Activated T-helper 1 cell treated with Interleukin-2 at 50 U/mL for 16 hours (primary cell): ENCODE results near the gene FADS6.

Experiments used
- DNase-seq: peaks from one replicate; pipeline ENCODE4 v3.0.0-alpha.2; 2020; ENCODE audit warnings: low read depth

Gene FADS6

DNA sequence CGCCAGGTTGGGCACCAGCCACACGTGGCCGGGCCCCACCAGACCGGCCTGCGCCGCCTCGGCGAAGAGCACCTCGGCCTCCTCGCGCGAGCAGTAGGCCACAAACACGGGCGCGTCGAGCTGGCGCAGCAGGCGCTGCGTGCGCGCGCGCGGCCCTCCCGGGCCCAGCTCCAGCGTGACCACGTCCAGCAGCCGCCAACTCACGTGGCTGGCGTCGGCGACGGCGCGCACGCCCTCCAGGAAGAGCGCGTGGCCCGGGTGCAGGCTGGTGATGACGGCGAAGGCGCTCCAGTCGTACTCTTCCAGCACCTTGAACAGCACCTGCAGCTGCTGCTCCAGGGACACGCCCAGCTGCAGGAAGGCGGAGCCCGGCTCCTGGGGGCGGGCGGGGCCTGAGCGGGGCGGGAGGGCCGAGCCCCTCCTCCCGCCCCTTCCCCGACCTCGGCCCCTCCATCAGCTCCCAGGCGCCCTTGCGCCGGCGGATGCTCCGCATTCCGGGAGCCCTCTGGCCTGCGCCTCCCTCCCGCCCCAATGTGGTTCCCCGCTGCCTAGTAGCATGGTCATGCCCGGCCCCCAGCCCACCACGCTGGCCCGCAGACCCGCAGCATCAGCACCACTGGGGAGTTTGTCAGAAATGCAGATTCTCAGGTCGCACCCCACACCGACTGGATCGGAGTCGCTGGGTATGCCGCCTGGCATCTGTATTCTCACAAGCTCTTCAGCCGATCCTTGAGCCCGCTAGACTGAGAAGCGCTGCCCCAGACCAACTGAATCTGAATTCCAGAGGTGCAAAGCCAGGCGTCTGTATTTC, 41.0 kb downstream of the FADS6 start:
- DNase-seq, result peak; percentile 48

DNA sequence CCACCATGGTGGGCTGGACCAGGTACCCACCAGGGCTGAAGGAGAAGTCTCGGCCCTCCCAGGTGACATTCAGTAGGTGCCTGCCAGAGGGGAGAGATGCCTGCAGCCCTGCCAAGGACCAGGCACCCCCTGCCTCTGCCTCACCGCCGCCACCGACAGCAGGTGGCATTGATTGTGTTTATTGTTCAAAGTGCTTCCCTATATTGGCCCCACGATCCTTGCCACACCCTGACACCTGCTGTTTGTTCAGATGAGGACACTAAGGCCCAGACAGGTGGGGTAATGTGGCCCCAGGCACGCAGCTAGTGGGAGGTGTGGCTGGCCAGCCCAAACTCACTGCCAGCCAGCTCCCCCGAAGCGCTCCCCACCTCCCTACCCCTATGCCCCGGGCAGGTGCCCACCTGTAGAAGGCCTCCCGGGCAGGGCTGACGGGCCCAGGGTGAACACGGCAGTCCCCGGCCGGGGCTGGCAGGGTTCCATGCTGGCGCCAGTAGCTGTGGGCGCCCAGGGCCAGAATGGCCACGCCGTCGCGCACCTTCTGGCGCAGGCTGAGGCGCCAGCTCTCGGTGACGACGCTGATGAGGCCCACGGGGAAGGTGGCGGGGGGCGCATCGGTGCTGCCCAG, 41.7 kb downstream of the FADS6 start:
- DNase-seq, result no peak

DNA sequence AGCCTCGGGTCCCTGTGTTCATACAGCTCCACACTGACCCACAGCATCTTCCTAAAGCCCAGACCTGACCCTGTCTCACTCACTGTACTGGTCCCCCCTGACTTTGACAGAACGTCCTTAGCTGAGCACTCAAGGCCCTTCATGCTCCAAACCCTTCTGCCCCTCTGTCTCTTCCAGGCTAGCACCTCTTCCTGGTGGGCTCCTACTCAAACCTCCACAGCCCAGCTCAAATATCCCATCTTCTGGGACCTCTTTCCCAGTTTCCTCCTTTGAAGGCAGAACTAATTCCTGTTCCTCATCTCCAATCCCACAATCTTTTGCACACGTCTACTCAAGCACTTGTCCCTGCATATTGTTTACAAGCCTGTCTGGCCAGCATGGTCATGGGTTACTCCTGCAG, 42.5 kb downstream of the FADS6 start:
- no peak for DNase-seq

DNA sequence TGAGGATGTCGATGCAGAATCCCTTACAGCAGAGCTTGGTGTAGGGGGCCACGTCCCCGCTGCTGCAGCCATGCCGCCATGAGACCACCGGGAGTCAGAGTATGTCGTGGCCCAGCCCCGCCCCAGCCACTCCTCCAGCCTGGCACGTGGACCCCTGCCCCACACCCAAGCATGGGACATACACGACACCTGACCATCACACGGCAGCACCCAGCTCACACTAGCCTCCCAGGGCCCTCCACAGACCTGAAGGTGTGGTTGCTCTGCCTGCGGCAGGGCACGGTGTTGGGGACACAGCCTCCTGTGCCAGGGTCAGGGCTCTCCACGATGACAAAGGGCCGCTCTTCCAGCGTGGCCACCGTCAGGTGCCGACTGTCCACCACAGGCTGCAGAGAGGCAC, 43.1 kb downstream of the FADS6 start:
- no peak for DNase-seq

DNA sequence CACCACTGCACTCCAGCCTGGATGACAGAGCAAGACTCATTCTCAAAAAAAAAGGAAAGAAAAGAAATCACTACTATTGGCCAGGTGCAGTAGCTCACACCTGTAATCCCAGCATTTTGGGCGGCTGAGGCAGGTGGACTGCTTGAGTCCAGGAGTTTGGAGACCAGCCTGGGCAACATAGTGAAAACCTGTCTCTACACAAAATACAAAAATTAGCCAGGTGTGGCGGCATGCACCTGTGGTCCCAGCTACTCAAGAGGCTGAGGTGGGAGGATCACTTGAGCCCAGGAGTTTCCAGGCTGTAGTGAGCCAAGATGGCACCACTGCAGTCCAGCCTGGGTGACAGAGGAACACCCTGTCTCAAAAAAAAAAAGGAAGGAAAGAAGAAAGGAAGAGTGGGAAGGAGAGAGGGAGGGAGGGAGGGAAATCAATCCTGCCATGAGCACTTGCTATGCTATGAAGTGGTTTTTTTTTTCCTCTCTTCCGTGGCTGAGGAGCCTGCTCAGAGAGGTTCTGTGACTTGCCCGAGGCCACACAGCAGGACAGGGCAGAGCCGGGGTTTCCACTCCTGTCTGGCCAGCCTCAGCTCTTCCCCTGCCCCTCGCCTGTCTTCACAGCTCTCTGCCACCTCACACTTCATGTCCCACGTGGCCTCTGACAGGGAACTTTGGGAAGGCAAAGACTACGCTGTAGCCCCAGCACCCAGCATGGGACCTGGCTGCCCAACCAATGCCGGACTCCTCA, 44.6 kb downstream of the FADS6 start:
- DNase-seq, result no peak

DNA sequence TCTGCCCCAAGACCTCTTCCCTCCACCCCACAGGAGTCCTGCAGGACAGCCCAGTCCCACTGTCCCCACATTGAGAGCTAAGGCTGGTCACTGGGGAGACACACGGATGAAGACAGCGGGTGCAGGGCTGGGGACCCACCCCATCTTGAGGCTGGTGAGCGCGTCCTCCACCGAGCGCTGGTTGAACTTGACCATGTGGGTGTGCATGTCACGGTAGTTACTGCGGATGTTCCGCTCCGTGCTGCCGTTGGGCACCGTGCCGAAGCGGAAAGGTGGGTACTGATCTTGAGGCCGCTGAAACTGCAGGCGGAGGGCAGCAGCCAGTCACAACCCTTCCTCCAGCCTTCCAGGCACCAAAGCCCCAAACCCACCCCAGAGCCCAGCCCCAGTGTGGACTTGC, 46.8 kb downstream of the FADS6 start:
- no peak for DNase-seq

DNA sequence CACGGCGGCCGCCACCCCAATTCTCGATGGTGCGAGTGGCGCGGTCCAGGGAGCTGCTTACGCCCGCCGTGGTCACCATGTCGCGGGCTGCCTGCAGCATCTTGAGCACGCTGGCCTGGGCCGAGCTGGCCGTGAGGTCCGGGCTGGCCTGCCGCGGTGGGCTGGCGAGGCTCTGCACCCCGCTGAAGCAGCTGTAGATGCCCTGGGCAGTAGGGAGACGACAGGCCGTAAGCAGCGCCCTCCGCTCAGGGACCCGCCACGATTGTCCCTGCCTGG, 50.1 kb downstream of the FADS6 start:
- DNase-seq, result no peak

DNA sequence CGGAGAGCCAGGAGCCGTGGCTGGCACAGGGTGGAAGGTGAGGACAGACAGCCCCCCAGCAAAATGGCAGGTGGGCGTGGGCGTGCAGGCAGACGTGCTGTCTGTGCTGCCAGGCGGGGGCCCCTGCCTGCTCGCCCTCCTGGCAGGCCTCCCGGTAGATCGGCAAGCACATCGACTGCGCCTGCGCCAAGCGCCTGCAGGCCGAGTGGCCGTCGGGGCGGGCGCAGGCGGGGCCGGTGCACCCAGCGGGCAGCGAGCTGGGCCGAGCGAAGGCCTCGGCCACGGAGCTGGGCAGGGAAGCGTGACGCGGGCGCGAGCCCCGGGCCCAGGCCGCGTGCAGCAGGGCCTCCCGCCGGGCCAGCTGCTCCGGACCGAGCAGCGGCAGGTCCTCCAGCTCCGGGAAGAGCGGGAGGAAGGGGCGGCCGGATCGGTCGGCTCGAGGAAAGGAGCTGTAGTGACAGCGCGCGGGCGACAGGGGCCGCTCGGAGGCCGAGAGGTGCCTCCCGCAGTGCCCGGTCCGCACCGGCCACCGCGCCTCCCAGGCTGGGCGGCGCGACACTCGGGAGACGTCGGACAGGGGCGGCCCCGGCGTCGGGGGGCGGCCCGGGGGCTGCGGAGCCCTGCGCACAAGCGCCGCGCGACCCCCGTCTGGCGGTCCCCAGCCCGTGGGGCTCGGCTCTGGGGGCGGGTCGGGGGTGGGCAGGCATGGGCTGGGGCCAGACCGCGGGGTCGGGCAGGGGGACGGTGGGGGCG, 50.7 kb downstream of the FADS6 start:
- no peak for DNase-seq

DNA sequence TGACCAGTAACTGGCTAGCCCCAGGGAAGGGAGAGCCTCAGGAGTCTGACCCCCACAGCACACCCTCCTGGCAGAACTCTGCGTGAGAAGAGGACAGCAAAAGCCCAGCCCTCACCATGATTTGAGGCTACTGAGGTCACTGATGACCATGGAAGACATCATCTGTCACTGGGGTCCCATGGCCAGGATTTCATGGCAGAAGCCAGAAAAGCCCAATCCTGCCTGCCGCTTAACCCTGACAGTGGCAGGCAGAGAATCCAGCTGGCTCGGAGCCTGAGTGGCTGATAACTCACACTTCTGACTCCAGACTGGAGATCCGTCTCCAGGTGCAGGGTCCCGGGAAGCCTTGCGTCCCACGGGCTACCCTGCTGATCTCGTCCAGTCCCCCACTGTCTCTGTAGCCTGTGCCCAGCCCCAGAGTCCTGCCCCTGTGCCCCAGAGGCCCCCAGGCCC, 51.3 kb downstream of the FADS6 start:
- DNase-seq, result no peak

DNA sequence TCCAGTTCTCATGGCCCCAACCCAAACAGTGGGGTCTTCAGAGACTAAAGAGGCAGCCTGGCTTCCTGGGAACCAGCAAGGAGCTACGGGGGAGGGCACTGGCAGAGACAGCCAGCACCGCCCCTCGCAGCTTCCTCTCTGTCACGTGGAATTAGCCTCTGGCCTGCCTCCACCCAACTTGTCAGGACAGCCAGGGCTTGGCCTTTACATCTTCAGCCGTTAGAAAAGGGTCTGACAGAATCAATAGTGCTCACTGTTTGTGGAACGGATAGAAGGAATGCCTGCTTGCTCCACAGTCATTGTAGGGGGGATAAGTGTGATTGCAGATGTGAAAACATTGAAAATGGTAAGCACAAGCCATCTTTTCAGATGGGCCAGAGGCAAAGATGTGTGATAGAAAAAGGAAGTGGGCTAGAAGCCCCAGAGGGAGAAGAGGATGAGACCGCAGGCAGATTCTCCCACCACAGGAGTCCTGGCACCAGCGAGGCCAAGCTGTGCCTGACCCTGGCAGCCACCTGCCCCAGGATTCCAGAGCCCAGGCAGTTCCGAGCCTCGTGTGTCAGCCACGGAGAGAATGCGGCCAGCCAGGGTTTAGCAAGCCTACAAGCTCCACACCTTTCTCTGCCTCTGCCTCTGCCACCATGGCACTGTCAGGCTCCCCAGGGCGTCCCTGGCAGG, 52.3 kb downstream of the FADS6 start:
- DNase-seq, result no peak

DNA sequence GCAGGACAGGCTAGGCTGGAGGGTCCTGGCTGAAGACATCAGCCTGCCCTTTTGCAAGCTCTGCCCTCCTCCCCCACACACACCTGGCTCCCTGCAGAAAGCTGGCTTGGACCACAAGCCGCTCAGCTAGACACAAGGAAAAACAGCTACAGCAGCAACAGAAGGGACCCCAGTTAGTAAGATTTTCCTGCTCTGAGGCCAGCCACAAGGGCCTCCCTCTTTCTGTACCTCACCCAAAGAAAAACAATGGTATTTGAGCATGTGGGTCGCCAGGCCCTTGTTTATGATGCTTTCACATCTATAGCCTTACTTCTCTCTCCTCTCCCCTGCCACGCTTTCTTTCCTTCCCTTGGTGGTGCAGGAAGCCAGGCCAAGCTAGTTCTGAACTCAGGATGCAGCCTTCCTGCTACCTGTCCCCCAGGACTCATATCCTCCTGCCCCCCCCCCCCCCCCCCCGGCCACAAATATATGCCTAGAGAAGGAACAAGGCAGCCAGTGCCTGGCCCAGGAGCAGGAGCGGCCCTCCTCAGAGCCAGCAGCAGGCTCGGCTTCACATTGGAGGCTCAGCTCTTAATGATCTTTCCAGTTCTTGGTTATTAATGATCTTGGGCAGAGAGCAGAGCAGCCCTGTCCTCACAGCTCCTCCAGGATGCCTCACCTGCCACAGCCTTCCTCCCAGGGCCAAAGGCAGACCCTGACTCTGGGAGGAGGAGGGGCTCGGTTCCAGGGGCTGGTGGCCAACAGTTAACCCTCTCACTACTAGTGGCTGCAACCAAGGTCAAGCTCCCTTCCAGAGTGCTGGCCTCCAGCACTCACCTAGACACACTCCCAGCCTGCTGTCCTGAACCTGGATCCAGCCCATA, 53.2 kb downstream of the FADS6 start:
- DNase-seq, result no peak

DNA sequence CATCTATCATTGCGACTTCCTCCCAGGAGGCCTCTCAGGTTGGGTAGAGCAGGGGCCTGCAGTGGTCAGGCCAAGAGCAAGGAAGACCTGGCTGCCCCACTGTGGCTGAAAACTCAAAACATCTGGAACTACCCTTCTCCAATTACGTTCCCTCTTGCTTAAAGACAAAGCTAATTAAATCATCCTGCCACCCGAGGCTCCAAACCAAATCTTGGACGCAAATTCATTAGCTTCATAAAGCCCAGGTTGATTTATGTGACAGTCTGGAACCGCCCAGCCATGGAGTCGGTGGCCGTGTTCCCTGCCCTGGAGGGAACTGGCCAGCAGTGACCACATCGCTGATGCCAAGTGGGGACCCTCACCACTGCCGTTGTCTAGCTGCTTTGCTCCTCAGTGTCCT, 55.2 kb downstream of the FADS6 start:
- no peak for DNase-seq

DNA sequence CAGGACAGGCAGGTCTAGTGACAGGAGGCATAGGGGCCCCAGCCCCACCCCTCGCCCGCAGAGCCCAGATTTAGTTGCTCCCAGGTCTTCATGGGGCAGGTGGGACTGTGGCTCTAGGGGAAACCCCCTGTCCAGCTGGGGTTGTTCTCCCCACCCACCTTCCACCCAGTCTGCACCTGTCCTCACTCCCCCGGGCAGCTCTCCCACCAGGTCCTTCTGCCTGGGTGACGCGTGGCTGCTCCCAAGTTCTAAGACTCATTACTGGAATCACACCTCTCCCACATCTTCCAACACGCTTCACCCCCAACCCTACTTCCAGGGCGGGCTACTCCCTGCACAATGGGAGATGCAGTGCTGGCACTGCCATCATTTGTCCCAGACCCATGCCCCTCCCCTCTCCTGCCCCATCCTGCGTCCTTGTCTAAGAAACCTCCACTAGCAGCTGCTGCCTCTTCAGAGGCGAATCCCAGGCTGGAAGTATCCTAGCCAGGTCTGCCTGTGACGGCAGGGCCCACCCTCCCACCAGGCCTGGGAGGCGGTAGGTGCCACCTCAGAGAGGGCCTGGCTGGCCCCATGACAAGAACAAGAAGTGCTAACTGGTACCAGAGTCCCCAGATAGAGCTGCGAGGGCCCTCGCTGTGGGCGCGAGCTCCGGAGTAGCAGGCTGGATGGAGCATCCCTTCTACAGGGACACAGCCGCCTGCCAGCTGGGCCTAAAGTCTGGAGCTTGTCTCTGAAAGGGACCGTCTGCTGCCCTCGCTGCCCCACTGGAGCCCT, 56.6 kb downstream of the FADS6 start:
- no peak for DNase-seq

DNA sequence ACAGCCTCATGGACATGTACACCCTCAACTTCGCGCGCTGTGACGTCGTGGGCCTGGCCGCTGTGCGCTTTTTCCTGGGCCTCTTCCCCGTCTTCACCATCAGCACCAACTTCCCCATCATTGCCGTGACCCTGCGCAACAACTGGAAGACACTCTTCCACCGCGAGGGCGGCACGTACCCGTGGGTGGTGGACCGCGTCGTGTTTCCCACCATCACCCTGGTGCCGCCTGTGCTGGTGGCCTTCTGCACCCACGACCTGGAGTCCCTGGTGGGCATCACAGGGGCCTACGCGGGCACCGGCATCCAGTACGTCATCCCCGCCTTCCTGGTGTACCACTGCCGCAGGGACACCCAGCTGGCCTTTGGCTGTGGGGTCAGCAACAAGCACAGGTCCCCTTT, 57.2 kb downstream of the FADS6 start:
- DNase-seq, result no peak

DNA sequence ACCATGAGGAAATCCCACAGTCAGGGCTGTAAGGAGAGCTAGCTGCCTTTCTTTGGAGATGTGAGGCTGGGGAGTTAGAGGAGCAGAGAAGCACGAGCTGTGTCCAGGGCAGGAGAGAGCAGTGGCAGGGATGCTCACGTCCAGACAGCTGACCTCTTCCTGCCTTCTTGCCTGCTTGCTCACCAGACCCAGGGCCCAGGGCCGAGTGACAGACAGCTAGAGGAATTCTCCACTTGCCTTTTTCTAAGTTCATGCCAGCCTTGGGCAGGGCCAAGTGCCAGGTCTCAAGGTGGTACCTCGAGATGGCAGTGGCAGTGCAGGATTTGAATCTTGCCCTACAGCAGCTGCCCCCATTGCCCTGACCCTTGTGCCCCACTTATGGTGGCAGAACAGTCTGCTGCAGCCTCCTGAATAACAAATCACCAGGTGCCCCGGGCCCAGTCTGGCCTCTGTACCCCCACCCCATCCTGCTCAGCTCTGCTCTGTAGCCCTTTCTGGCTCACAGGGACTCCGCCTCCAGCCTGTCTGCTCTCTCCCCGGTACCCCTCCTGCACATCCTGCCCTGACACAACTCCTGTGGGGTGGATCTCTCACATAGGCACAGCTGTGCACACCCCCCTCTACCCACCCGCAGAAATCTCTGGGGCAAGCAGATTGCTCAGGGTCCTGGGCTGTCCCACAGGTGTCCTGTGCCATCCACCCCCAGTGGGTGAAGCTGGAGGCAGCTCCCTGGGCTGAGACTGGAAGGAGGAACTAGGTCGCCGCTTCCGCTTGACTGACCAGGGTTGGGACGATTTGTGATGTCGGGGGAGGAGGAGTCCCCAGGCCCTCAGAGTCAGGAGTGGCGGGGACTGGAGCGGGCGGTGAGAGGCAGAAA, 59.7 kb downstream of the FADS6 start:
- no peak for DNase-seq

DNA sequence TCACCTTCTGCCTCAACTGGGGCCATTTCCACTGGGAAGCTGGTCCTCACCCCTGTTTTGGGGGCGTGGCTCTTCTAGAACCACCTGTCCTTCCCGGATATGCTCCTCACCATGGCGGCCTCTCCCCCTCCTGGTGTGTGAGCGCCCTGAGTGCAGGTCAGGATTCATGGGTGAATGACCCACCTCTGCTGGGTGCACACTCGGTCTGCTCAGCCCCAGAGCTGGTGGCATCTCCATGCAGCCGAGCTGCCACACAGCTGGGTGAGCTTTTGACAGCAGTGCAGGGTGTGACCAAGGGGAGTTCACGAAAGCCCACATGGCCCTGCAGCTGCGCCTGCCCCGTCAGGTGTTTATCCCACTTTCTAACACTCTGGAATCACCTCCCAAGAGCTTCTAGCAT, 61.0 kb downstream of the FADS6 start:
- DNase-seq, result no peak

DNA sequence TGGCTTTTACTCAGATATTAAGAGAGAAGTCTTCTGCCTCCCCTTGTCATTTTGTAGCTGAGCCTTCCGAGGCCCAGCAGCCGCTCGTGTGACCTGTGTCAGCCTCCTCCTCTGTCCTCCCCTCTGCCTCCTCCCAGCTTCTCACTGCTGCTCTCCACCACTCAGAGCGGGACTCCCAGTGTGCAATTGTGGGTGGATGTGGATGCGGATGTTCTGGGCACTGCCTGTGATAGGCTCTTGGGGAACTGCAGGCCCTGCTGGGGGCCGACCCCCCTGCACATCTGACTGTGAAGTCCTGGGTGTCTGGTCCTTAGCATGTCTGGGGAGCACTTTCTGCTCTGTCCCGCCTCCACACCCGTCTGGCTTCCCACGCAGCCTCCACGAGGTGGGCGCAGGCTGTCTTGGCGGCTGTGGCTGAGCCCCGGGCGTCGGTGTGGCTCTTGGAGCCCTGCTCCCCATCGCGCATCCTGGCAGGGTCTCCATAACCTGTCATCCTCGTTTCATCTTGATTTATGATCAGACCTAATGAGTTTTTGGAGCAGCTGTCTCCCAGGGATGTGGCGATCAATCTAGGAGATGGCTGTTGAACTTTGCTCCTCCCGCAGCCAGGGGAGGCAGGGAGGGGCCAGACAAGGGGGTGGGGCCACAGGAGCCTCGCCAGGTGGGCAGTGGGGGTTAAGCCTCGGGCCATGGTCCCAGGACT, 61.8 kb downstream of the FADS6 start:
- DNase-seq, result no peak

DNA sequence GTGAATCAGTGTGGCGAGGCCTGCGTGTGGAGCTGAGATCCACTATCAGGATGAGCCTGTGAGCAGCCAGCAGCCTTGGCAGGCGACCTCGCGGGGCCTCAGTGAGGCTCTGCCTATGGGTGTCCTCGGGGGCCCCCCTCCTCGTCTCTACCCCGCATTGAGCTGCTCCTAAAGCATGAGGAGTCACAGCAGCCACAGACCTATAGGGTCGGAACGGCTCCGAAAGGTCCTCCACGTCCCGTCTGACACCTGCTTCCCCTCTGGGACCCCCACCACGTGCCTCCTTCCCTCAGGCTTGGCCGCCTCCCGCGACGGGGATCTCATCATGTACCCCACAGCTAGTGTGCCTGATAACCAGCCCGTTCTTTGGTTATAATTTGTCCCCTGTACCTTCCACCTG, 62.6 kb downstream of the FADS6 start:
- DNase-seq, result no peak

DNA sequence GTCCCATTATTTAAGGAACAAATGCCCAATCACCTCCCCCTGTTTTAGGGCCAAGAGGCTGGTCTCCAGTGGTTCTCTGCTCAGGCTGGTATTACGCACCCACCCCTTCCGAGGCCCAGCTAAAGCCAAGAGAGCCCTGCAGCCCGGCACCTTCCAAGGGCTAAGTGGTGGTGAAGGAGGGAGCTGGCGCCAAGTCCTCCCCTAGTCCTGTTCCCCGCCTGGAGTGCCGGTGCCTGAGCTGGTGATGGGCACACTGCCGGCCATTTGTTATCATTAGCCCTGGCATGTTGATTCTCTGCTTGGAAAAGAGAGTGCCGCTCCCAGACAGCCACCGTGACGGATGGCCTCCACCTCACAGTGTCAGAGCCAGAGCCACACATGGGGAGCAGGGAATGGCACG, 65.6 kb downstream of the FADS6 start:
- DNase-seq, result no peak
